ENCODE results near the gene KCNQ1. TPM values are rescaled to one million over a fixed set of nuclear protein-coding genes. Genes with fewer than 3 reads are reported as not detected.

The KCNQ1 gene
- total RNA-seq, 1 experiment from 2014 or later = 2.3 TPM

DNA sequence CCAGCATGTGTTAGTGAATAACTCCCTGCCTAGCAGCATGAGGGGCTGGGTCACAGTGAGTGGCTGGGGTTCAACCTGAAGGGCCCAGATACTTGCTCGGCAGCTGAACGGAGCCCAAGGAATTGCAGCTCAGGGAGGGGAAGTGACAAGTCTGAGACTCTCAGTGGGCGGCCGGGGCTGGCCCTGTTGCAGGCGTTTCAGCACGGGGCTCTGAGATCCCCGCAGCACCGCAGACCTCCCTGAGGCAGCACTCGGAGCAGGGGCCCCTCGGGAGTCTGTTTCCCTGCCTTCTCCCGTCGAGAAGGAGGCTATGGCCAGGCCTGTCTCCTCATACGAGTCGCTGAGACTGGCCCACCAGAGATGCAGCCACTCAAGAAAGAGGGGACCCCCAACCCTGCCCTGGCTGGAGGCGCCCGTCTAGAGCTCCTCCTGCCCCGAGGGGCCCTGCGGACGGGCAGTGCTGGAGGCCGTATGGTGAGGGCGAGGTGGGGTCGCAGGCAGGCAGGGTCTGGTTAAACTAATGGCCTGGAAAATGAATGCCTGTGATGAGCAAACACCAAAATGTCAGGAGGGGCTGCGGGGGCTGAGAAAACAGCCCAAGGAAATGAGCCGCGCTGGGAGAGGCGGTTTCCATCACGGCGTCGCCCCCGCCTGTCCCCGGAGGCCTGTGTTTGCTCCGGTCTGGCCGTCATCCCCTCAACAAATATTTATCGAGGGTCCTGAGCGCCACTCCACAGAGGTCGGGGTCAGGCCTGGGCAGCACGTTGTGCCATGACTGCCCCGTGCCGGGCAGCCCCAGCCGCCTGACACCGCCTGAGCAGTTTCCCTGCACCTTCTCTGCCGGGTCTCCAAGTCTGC lies 35.0 kb upstream of the KCNQ1 start:
- Histone ChIP-seq H3K27me3 (ENCODE audit: insufficient read depth, low read length) (no peaks in the 10 kb centered on the region), H3K56ac (ENCODE audit: insufficient read length, low read depth, low read length) (no peak overlapping the region), H3K4me1 (ENCODE audit: insufficient read depth, low read length) (no peaks in the 10 kb centered on the region), H3K14ac (ENCODE audit: insufficient read depth, low read length) (no peak overlapping the region), H4K5ac (ENCODE audit: insufficient read length, low read depth, low read length) (no peak overlapping the region), H3K18ac (ENCODE audit: insufficient read length, low read depth, low read length) (no peak overlapping the region), H2BK120ac (ENCODE audit: low read depth, low read length, poor library complexity, severe bottlenecking) (no peak overlapping the region), H3T11ph (ENCODE audit: low read length) (no peak overlapping the region), H4K20me1 (ENCODE audit: control insufficient read depth, insufficient read depth, insufficient read length) (no peaks in the 10 kb centered on the region), H2AFZ (ENCODE audit: low read length) (no peak overlapping the region), H3K23me2 (ENCODE audit: insufficient read length, low read depth, low read length, poor library complexity, severe bottlenecking) (no peaks in the 10 kb centered on the region), H2AK5ac (ENCODE audit: insufficient read length, low read length) (no peak overlapping the region), H2BK12ac (ENCODE audit: insufficient read length, low read depth, low read length) (no peak overlapping the region), H3K9me3 (ENCODE audit: control insufficient read depth, low read depth, low read length) (no peaks in the 10 kb centered on the region), H3K4ac (ENCODE audit: low read depth, low read length) (no peak overlapping the region), H3K9ac (ENCODE audit: extremely low read depth, insufficient read length, low read length) (no peak overlapping the region), H3K23ac (ENCODE audit: insufficient read length, low read depth, low read length) (no peak overlapping the region), H4K8ac (replicated peaks; ENCODE audit: insufficient read length, low read depth, low read length) (no peak overlapping the region), H3K4me2 (ENCODE audit: insufficient read depth, insufficient read length, low read length) (no peak overlapping the region), H3K27ac (ENCODE audit: insufficient read length, low read depth, low read length) (no peak overlapping the region), H3K79me1 (ENCODE audit: insufficient read depth, low read depth, low read length, poor library complexity, severe bottlenecking) (no peaks in the 10 kb centered on the region), H2BK15ac (ENCODE audit: low read depth, low read length) (no peak overlapping the region), H2BK20ac (ENCODE audit: low read depth, low read length, poor library complexity, severe bottlenecking) (no peak overlapping the region), H2BK5ac (ENCODE audit: insufficient read length, low read length) (no peak overlapping the region), H4K91ac (ENCODE audit: insufficient read length, low read depth, low read length) (no peak overlapping the region), H3K79me2 (ENCODE audit: insufficient read depth, low read length) (no peaks in the 10 kb centered on the region)
- H3K36me3 Mint-ChIP-seq (ENCODE audit: insufficient read depth in 1 of 3, low read depth in 3 of 3) = no peaks in the 10 kb centered on the region
- no peaks in the 10 kb centered on the region for H3K4me1 Mint-ChIP-seq
- H3K27me3 Mint-ChIP-seq (ENCODE audit: low read depth) = peaks cover 7% of the 10 kb centered on the region
- TF ChIP-seq, protein P1, sequence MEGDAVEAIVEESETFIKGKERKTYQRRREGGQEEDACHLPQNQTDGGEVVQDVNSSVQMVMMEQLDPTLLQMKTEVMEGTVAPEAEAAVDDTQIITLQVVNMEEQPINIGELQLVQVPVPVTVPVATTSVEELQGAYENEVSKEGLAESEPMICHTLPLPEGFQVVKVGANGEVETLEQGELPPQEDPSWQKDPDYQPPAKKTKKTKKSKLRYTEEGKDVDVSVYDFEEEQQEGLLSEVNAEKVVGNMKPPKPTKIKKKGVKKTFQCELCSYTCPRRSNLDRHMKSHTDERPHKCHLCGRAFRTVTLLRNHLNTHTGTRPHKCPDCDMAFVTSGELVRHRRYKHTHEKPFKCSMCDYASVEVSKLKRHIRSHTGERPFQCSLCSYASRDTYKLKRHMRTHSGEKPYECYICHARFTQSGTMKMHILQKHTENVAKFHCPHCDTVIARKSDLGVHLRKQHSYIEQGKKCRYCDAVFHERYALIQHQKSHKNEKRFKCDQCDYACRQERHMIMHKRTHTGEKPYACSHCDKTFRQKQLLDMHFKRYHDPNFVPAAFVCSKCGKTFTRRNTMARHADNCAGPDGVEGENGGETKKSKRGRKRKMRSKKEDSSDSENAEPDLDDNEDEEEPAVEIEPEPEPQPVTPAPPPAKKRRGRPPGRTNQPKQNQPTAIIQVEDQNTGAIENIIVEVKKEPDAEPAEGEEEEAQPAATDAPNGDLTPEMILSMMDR (conservative IDR thresholded peaks at IDR 0.05) = no peak
- H3K9me3 Mint-ChIP-seq = no peaks in the 10 kb centered on the region; a peak in 1 of 5 replicates
- no peak overlapping the region; a peak in 1 of 7 replicates for H3K27ac Mint-ChIP-seq
- H3K4me3 Mint-ChIP-seq = no peak overlapping the region
- no CpG with 5 or more reads among the region's 42 CpGs for WGBS (ENCODE audit: extremely low coverage, insufficient read length, low lambda C conversion rate)
- DNase-seq = no peak

Data from H9 (cell line).